Ovary (tissue), 9 donors: ENCODE data around the gene RFX5. TPM values are rescaled to one million over a fixed set of nuclear protein-coding genes. Genes with fewer than 3 reads are reported as not detected.

ENCODE experiments used
- DNase-seq, 5 donors: peaks; one replicate each; pipeline ENCODE4 v3.0.0-alpha.2; 2019 to 2020
- H3K27ac ChIP-seq, 2 donors: fragments of 200-600 bp; one replicate each; pipeline versions ENCODE4 v1.5.1 to v1.8.0; 2019 to 2022
- H3K27me3 ChIP-seq: fragments of 200-600 bp; one replicate; pipeline ENCODE4 v1.8.0; 2022
- H3K36me3 ChIP-seq: fragments of 200-600 bp; sonication (generic); one replicate; pipeline ENCODE4 v1.5.1; 2019
- H3K4me1 ChIP-seq: one replicate; pipeline ENCODE4 v1.8.1; 2013; ENCODE audit warnings: mild to moderate bottlenecking, moderate library complexity; ENCODE audit not compliant: insufficient read depth
- H3K4me3 ChIP-seq: fragments of 200-600 bp; sonication (generic); one replicate; pipeline ENCODE4 v1.5.1; 2017
- H3K9me3 ChIP-seq, 2 donors: fragments of 200-600 bp in 1 of 2; sonication (generic) in 1 of 2; one replicate each; pipeline versions ENCODE4 v1.5.1 to v1.8.1; 2013 to 2019; ENCODE audit warnings: mild to moderate bottlenecking in 1 of 2, moderate library complexity in 1 of 2
- CTCF ChIP-seq, 3 donors: fragments of 450-650 bp in 2 of 3; fragments of 200-600 bp in 1 of 3; IDR thresholded peaks; one replicate each; pipeline versions ENCODE4 v1.5.1 to v1.8.0; 2016 to 2022; ENCODE audit warnings: antibody characterized with exemption in 3 of 3, mild to moderate bottlenecking in 1 of 3
- EP300 ChIP-seq: sonication (generic); formaldehyde crosslinking; IDR thresholded peaks from one replicate; pipeline ENCODE4 v1.6.1; 2017; ENCODE audit warnings: antibody characterized with exemption
- POLR2A ChIP-seq: fragments of 450-650 bp; IDR thresholded peaks from one replicate; pipeline ENCODE4 v1.6.1; 2017; ENCODE audit warnings: antibody characterized with exemption, mild to moderate bottlenecking, moderate library complexity
- WGBS, 3 donors: extraction: QIAGEN DNeasy Blood & Tissue Kit in 1 of 3; methylation state at CpG; one replicate each; pipeline versions ENCODE4 v1.1.5 to v1.1.7; 2013 to 2017; 5-methylcytosine and 5-hydroxymethylcytosine counted together
- intact Hi-C, 4 donors: fragments of 100-400 bp; cut with DNase I; formaldehyde crosslinking; loops; one replicate each; pipeline versions ENCODE4 v1.11.0 to v1.15.1; 2022 to 2023
- polyA plus RNA-seq, 2 donors: library from polyadenylated mRNA; stranded (reverse); fragments of 200-250 nt in 1 of 2; fragments of 350-450 nt in 1 of 2; fragmentation: Illumina TruSeq in 1 of 2; extraction: RNeasy Lipid Tissue Mini Kit (QIAGEN cat#74804) in 1 of 2; gene quantifications; one replicate each; pipeline ENCODE4 v1.2.3, GENCODE V29; 2013 to 2014
- total RNA-seq, 7 donors: library from RNA; depleted of rRNA in 2 of 7; stranded (reverse); fragments of >200 nt in 2 of 7; fragmentation: NEBNext Ultra II Directional in 3 of 7; extraction: Animal tissue kit (Norgen Biotek cat#: 25700) in 3 of 7; gene quantifications; one replicate each; pipeline versions ENCODE4 v1.1.0 to v1.2.4, GENCODE V29; 2016 to 2023
- donor health status: DM: no; HTN: no; CAD: no; lungs with moderate emphysema.
- donor health status: DM: no; HTN: no; CAD: no.
- donor health status: Bipolar disorder and iron deficiency.
- donor health status: DM: yes; HTN: yes; CAD: no.
- donor health status: DM: no; HTN: no; CAD: no.
- donor health status: DM: yes; HTN: yes; CAD: no.

The RFX5 gene
- total and polyA plus RNA-seq, 9 donors, result 11.8 to 38.7 (median 22.6) TPM

- Histone ChIP-seq H3K36me3 (no peaks in the 10 kb centered on the region), H3K27me3 (no peaks in the 10 kb centered on the region), H3K4me3 (no peak overlapping the region), H3K27ac (no peak overlapping the region), H3K4me1 (peaks cover 2% of the 10 kb centered on the region), H3K9me3 (no peaks in the 10 kb centered on the region)
- TF ChIP-seq EP300 (no peak), CTCF (IDR thresholded peaks at IDR 0.05) (no peak), POLR2A (no peak)
- WGBS, 3 donors, result 78 to 85% (median 79%) methylated on average over 6 of the region's 6 CpGs
- intact Hi-C loops, result loop anchor here in 3 of 4 donors (5.0 kb wide), 2 partner anchors 40 to 45 kb away; no protein-coding TSS in a partner anchor
- DNase-seq, result no peak
Observed at GRCh38 chr1:151342569-151342968, 4.5 kb downstream of the RFX5 start.

GRCh38 chr1:151342021-151342420 is 5.0 kb downstream of the RFX5 start:
- H3K36me3 ChIP-seq, result no peaks in the 10 kb centered on the region
- no peak overlapping the region for H3K27ac ChIP-seq
- intact Hi-C loops, result loop anchor here in 3 of 4 donors (5.0 kb wide), 2 partner anchors 40 to 45 kb away; no protein-coding TSS in a partner anchor
- DNase-seq, result no peak
- no peaks in the 10 kb centered on the region for H3K27me3 ChIP-seq
- H3K4me3 ChIP-seq, result no peak overlapping the region
- H3K4me1 ChIP-seq, result peaks cover 2% of the 10 kb centered on the region
- TF ChIP-seq EP300 (no peak), CTCF (IDR thresholded peaks at IDR 0.05) (no peak), POLR2A (no peak)
- WGBS, 3 donors, result 73 to 83% (median 74%) methylated on average over 2 of the region's 2 CpGs
- H3K9me3 ChIP-seq, result no peaks in the 10 kb centered on the region

GRCh38 chr1:151340870-151341754 is 5.9 kb downstream of the RFX5 start:
- 23 to 28% (median 27%) methylated on average over 7 of the region's 7 CpGs for WGBS, 3 donors
- no peak overlapping the region for H3K4me3 ChIP-seq

GRCh38 chr1:151336556-151336955 is 10.5 kb downstream of the RFX5 start:
- Histone ChIP-seq H3K4me3 (no peak overlapping the region), H3K27ac (no peak overlapping the region), H3K36me3 (no peaks in the 10 kb centered on the region), H3K4me1 (no peaks in the 10 kb centered on the region), H3K27me3 (no peaks in the 10 kb centered on the region), H3K9me3 (no peaks in the 10 kb centered on the region)
- TF ChIP-seq CTCF (IDR thresholded peaks at IDR 0.05) (no peak), POLR2A (no peak), EP300 (no peak)
- intact Hi-C loops, result no loop called here
- 50 to 74% (median 70%) methylated on average over 3 of the region's 3 CpGs for WGBS, 3 donors
- DNase-seq, result no peak

More at GRCh38 chr1:151340870-151341754, 5.9 kb downstream of the RFX5 start:
- Histone ChIP-seq H3K27ac (no peak overlapping the region), H3K4me1 (peaks cover 2% of the 10 kb centered on the region), H3K36me3 (no peaks in the 10 kb centered on the region), H3K9me3 (no peaks in the 10 kb centered on the region), H3K27me3 (no peaks in the 10 kb centered on the region)
- intact Hi-C loops, result loop anchor here (2.0 to 5.0 kb wide), 3 partner anchors 39 to 44 kb away; no protein-coding TSS in a partner anchor
- DNase-seq, result peak in 3 of 5 donors; percentile 33 to 61 (median 39)
- TF ChIP-seq CTCF (IDR thresholded peaks at IDR 0.05) (peak; percentile 66 to 92 (median 81)), EP300 (no peak)
